ENCODE results near the gene USP47.

- no peak for TF ChIP-seq HDAC2 (IDR thresholded peaks at IDR 0.05)
- no peak for TF ChIP-seq CTCF (IDR thresholded peaks at IDR 0.05)
- no peak for TF ChIP-seq ESRRA (IDR thresholded peaks at IDR 0.05; ENCODE audit: borderline replicate concordance, low read length)
- TF ChIP-seq NPAS2 (CRISPR knock-in tag; IDR thresholded peaks at IDR 0.05; ENCODE audit: borderline replicate concordance): no peak
- no peak for TF ChIP-seq JUNB (IDR thresholded peaks at IDR 0.05)
These were observed 166.3 kb downstream of the USP47 start, which contains the start of gene DKK3 for GRCh38 chr11:12007769-12008737.
